GM23338 (cell line): Measurements from ENCODE around the gene BCAP31.

Experiments used
- CREB1 ChIP-seq: fragments of 250-450 bp; sonication (Bioruptor Pico); IDR thresholded peaks from 2 replicates; pipeline ENCODE4 v1.5.0; 2020; ENCODE audit warnings: low read depth, mild to moderate bottlenecking, moderate library complexity
- CTCF ChIP-seq, 2 experiments: fragments of 200-600 bp in 1 of 2; sonication (generic) in 1 of 2; conservative IDR thresholded peaks; 2 replicates each; pipeline versions ENCODE4 v1.5.1 to v1.6.1; 2016 to 2017; ENCODE audit warnings: antibody characterized with exemption in 2 of 2, low read depth in 2 of 2, mild to moderate bottlenecking in 2 of 2, moderate library complexity in 1 of 2
- ETS1 ChIP-seq: IDR thresholded peaks from 2 replicates; pipeline ENCODE4 v1.6.1; 2016; ENCODE audit warnings: antibody characterized with exemption
- EZH2 ChIP-seq: fragments of 200-600 bp; sonication (generic); IDR thresholded peaks from one replicate; pipeline ENCODE4 v1.8.0; 2017; ENCODE audit warnings: antibody characterized with exemption, mild to moderate bottlenecking, low read depth; ENCODE audit not compliant: unreplicated experiment
- EZH2phosphoT487 ChIP-seq: fragments of 200-600 bp; sonication (generic); IDR thresholded peaks from one replicate; pipeline ENCODE4 v1.8.1; 2018; ENCODE audit warnings: antibody characterized with exemption; ENCODE audit not compliant: unreplicated experiment
- JUNB ChIP-seq: IDR thresholded peaks from one replicate; pipeline ENCODE4 v1.6.1; 2016; ENCODE audit warnings: antibody characterized with exemption; ENCODE audit not compliant: unreplicated experiment
- NANOG ChIP-seq: IDR thresholded peaks from 2 replicates; pipeline ENCODE4 v1.6.1; 2016; ENCODE audit warnings: antibody characterized with exemption, borderline replicate concordance
- POLR2AphosphoS5 ChIP-seq: IDR thresholded peaks from 2 replicates; pipeline ENCODE4 v1.6.1; 2016; ENCODE audit warnings: antibody characterized with exemption, low read depth
- REST ChIP-seq: IDR thresholded peaks from one replicate; pipeline ENCODE4 v1.6.1; 2018; ENCODE audit warnings: antibody characterized with exemption; ENCODE audit not compliant: unreplicated experiment
- ZNF331 ChIP-seq: fragments of 250-450 bp; sonication (Bioruptor Pico); IDR thresholded peaks from 2 replicates; pipeline ENCODE4 v1.5.0; 2020; ENCODE audit warnings: low read depth, mild to moderate bottlenecking, moderate library complexity
- ZNF462 ChIP-seq: fragments of 250-450 bp; sonication (Bioruptor Pico); IDR thresholded peaks from 2 replicates; pipeline ENCODE4 v1.5.0; 2020; ENCODE audit warnings: mild to moderate bottlenecking, moderate library complexity

- TF ChIP-seq EZH2phosphoT487 = no peak
- TF ChIP-seq ETS1 = no peak
- TF ChIP-seq CTCF (conservative IDR thresholded peaks at IDR 0.05; ENCODE audit: low read depth in 2 of 2) = no peak
- TF ChIP-seq POLR2AphosphoS5 = no peak
- TF ChIP-seq REST = no peak
- TF ChIP-seq EZH2 = no peak
- no peak for TF ChIP-seq NANOG
- no peak for TF ChIP-seq CREB1 (CRISPR knock-in tag)
- TF ChIP-seq ZNF331 = no peak
- TF ChIP-seq ZNF462 (CRISPR knock-in tag) = no peak
- no peak for TF ChIP-seq JUNB
Measured at GRCh38 chrX:153736071-153736820, 12.1 kb upstream of the BCAP31 start.
